ENCODE measurements around the gene FBXW8.

The FBXW8 gene

GRCh38 chr12:116933512-116934246 lies 22.9 kb downstream of the FBXW8 start:
- TF ChIP-seq, protein P1, sequence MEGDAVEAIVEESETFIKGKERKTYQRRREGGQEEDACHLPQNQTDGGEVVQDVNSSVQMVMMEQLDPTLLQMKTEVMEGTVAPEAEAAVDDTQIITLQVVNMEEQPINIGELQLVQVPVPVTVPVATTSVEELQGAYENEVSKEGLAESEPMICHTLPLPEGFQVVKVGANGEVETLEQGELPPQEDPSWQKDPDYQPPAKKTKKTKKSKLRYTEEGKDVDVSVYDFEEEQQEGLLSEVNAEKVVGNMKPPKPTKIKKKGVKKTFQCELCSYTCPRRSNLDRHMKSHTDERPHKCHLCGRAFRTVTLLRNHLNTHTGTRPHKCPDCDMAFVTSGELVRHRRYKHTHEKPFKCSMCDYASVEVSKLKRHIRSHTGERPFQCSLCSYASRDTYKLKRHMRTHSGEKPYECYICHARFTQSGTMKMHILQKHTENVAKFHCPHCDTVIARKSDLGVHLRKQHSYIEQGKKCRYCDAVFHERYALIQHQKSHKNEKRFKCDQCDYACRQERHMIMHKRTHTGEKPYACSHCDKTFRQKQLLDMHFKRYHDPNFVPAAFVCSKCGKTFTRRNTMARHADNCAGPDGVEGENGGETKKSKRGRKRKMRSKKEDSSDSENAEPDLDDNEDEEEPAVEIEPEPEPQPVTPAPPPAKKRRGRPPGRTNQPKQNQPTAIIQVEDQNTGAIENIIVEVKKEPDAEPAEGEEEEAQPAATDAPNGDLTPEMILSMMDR (IDR thresholded peaks at IDR 0.05; ENCODE audit: borderline replicate concordance, control extremely low read depth, extremely low read depth, insufficient read depth, missing control alignments), result no peak

DNA sequence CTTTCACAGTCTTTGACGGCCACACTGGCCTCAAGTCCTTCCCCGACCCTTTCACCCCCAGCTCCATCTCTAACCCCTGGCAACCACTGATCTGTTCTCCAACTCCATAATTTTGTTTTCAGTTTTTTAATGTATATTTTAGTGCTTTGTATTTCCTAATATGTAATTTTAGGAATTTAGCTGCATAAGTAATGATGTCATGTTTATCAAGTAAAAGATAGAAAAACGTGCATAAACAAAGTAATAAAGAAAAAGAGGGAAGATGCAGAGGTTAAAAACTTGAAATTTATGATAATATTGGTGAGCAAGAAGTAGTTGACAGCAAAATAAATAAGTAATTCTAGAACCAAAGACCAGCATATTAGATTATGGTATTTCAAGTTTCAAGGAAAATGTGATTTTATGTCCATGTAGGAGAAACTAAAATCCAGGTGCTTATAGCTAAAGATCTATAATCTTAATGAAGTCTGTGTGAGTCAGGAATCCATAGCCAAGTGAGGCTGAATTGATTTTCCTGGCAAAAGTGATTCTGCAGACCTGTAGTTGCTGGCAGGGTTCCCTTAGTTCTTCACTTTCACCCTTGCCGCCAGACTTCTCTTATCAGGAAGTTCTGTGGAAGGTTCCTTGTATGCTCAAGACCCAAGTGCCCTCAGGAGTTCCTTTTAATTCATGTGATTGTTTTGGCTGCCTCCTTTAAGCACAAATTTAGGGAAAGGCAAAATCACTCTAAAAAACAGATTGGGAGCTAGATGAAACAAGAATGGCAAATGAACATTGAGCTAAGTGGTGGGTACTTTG lies 24.4 kb downstream of the FBXW8 start:
- TF ChIP-seq, protein P1 (IDR thresholded peaks at IDR 0.05; ENCODE audit: borderline replicate concordance, control extremely low read depth, extremely low read depth, insufficient read depth, missing control alignments), result no peak
- in situ Hi-C loops (cut with MboI; ENCODE audit: low sequenced_read_pairs, unreplicated experiment), result no loop called here
- DNase-seq (ENCODE audit: low spot score), result no peak

More at GRCh38 chr12:116933512-116934246, 22.9 kb downstream of the FBXW8 start:
- DNase-seq (ENCODE audit: low spot score), result no peak
- in situ Hi-C loops (cut with MboI; ENCODE audit: low sequenced_read_pairs, unreplicated experiment), result no loop called here

GRCh38 chr12:116937640-116938039 lies 26.9 kb downstream of the FBXW8 start:
- DNase-seq (ENCODE audit: low spot score), result no peak
- in situ Hi-C loops (cut with MboI; ENCODE audit: low sequenced_read_pairs, unreplicated experiment), result no loop called here
- TF ChIP-seq, protein P1 (IDR thresholded peaks at IDR 0.05; ENCODE audit: borderline replicate concordance, control extremely low read depth, extremely low read depth, insufficient read depth, missing control alignments), result no peak

DNA sequence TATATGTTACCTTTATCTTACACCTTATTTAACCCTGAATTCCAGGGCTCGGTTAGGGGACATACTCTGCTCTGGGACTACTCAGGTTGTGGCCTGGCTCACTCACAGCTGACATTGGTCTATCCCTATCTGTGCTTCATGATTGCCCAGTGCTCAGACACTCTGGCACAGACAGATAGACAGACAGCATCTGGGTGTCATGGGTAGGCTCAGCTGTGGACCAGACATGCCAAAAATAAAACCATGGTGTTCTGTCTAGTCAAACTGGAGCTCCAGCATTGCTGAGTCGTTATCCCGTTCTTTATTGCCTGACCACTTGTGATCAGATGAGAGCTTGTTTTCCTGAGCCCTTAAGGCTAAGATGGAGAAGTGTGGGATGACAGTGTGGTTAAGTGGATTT lies 29.0 kb downstream of the FBXW8 start:
- no peak for DNase-seq (ENCODE audit: low spot score)
- TF ChIP-seq, protein P1 (IDR thresholded peaks at IDR 0.05; ENCODE audit: borderline replicate concordance, control extremely low read depth, extremely low read depth, insufficient read depth, missing control alignments), result no peak
- in situ Hi-C loops (cut with MboI; ENCODE audit: low sequenced_read_pairs, unreplicated experiment), result no loop called here

DNA sequence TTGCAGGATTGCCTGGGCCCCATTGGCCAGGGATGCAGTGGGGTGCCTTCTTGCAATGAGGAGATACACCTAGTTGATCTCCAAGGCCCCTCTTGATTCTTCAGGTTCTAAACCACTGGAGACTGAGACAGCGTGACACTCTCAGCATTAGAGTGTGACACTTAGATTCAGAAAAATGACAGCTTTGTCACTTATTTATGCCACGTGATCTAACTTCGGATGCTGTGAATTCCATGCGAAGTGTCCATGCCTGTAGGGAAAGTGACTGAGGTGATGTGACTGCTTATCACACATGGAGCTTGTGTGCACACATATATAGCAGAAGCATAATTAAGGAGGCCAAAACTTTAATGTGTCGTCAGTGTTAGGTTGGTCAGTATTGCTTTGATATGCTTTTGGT lies 30.4 kb downstream of the FBXW8 start:
- DNase-seq (ENCODE audit: low spot score), result no peak
- in situ Hi-C loops (cut with MboI; ENCODE audit: low sequenced_read_pairs, unreplicated experiment), result no loop called here
- TF ChIP-seq, protein P1 (IDR thresholded peaks at IDR 0.05; ENCODE audit: borderline replicate concordance, control extremely low read depth, extremely low read depth, insufficient read depth, missing control alignments), result no peak

GRCh38 chr12:116943419-116944372 lies 32.9 kb downstream of the FBXW8 start:
- TF ChIP-seq, protein P1 (IDR thresholded peaks at IDR 0.05; ENCODE audit: borderline replicate concordance, control extremely low read depth, extremely low read depth, insufficient read depth, missing control alignments), result no peak
- DNase-seq (ENCODE audit: low spot score), result no peak
- in situ Hi-C loops (cut with MboI; ENCODE audit: low sequenced_read_pairs, unreplicated experiment), result no loop called here

All from GM13976 (cell line).